Spleen (tissue), 11 donors: ENCODE data around the gene MGA. TPM values are rescaled to one million over a fixed set of nuclear protein-coding genes. Genes with fewer than 3 reads are reported as not detected.

ENCODE experiments used
- DNase-seq: peaks from one replicate; pipeline ENCODE4 v3.0.0-alpha.2; 2020
- H3K27ac ChIP-seq, 8 donors: fragments of 200-600 bp; sonication (generic) in 7 of 8; 1 replicate in 4 of 8; 2 replicates in 4 of 8; pipeline versions ENCODE4 v1.5.0 to v1.8.0; 2016 to 2021; ENCODE audit warnings: inconsistent platforms in 4 of 8, mild to moderate bottlenecking in 4 of 8, moderate library complexity in 1 of 8
- H3K27me3 ChIP-seq, 7 donors: fragments of 200-600 bp; sonication (generic) in 6 of 7; replicated peaks in 1 of 7; 1 replicate in 4 of 7; 2 replicates in 3 of 7; pipeline versions ENCODE4 v1.5.0 to v1.8.0; 2016 to 2021; ENCODE audit warnings: inconsistent platforms in 3 of 7, mild to moderate bottlenecking in 1 of 7
- H3K36me3 ChIP-seq, 6 donors: fragments of 200-600 bp; sonication (generic) in 5 of 6; 1 replicate in 4 of 6; 2 replicates in 2 of 6; pipeline versions ENCODE4 v1.5.0 to v1.8.0; 2016 to 2021; ENCODE audit warnings: inconsistent platforms in 2 of 6
- H3K4me1 ChIP-seq, 6 donors: fragments of 200-600 bp; sonication (generic) in 5 of 6; 1 replicate in 3 of 6; 2 replicates in 3 of 6; pipeline versions ENCODE4 v1.5.0 to v1.8.0; 2016 to 2021; ENCODE audit warnings: inconsistent platforms in 3 of 6
- H3K4me3 ChIP-seq, 8 donors: fragments of 200-600 bp; sonication (generic) in 7 of 8; 1 replicate in 4 of 8; 2 replicates in 4 of 8; pipeline versions ENCODE4 v1.5.0 to v1.8.0; 2016 to 2021; ENCODE audit warnings: inconsistent platforms in 4 of 8, mild to moderate bottlenecking in 4 of 8, moderate library complexity in 2 of 8
- H3K9me3 ChIP-seq, 8 donors: fragments of 200-600 bp; sonication (generic) in 7 of 8; 1 replicate in 4 of 8; 2 replicates in 4 of 8; pipeline versions ENCODE4 v1.5.0 to v1.8.0; 2016 to 2021; ENCODE audit warnings: inconsistent platforms in 4 of 8
- CTCF ChIP-seq, 11 experiments: fragments of 200-600 bp in 7 of 11; fragments of 450-650 bp in 4 of 11; sonication (generic) in 4 of 11; IDR thresholded peaks in 8 of 11; conservative IDR thresholded peaks in 3 of 11; 1 replicate in 7 of 11; 2 replicates in 4 of 11; pipeline versions ENCODE4 v1.4.0 to v1.8.0; 2016 to 2021; ENCODE audit warnings: antibody characterized with exemption in 11 of 11, inconsistent platforms in 4 of 11, mild to moderate bottlenecking in 1 of 11
- POLR2A ChIP-seq, 3 donors: fragments of 450-650 bp; IDR thresholded peaks; one replicate each; pipeline ENCODE4 v1.5.1; 2017; ENCODE audit warnings: antibody characterized with exemption in 3 of 3, mild to moderate bottlenecking in 1 of 3
- POLR2AphosphoS5 ChIP-seq, 3 donors: sonication (generic); formaldehyde crosslinking; IDR thresholded peaks; one replicate each; pipeline ENCODE4 v1.5.1; 2017; ENCODE audit warnings: antibody characterized with exemption in 3 of 3
- WGBS, 5 donors: extraction: QIAGEN DNeasy Blood & Tissue Kit in 3 of 5; methylation state at CpG; one replicate each; pipeline versions ENCODE4 v1.1.5 to v1.1.7; 2013 to 2018; 5-methylcytosine and 5-hydroxymethylcytosine counted together
- intact Hi-C: fragments of 100-400 bp; cut with DNase I; formaldehyde crosslinking; loops from one replicate; pipeline ENCODE4 v1.15.0; 2023; ENCODE audit warnings: low total_unique reads
- microRNA-seq, 3 donors: library from miRNA; unstranded; fragments of <30 nt; microRNA quantifications; one replicate each; pipeline versions ENCODE4 to v1.1.0, GENCODE V29; 2019 to 2020
- polyA plus RNA-seq, 3 donors: library from polyadenylated mRNA; stranded (reverse); fragments of 200-250 nt; gene quantifications; one replicate each; pipeline ENCODE4 v1.2.1, GENCODE V29; 2013
- small RNA-seq, 4 donors: library from RNA; depleted of rRNA; stranded (forward); fragments of <200 nt; gene quantifications; one replicate each; pipeline ENCODE3, GENCODE V24; 2016
- total RNA-seq, 7 donors: library from RNA; depleted of rRNA in 3 of 7; stranded (reverse); fragments of >200 nt in 3 of 7; fragmentation: NEBNext Ultra II Directional in 4 of 7; extraction: Animal tissue kit (Norgen Biotek cat#: 25700) in 4 of 7; gene quantifications; one replicate each; pipeline versions ENCODE4 v1.1.0 to v1.2.1, GENCODE V29; 2016 to 2021
- donor health status: healthy with polysubstance abuse.
- donor health status: DM: no; HTN: no; CAD: no; lungs with moderate emphysema.
- donor health status: DM: no; HTN: no; CAD: no.
- donor health status: Bipolar disorder and iron deficiency.
- donor health status: healthy.
- donor health status: DM: no; HTN: no; CAD: no.
- donor health status: DM: yes; HTN: yes; CAD: no.

Gene MGA
- total and polyA plus RNA-seq, 10 donors: 2.7 to 67.7 (median 51.7) TPM

GRCh38 chr15:41820791-41821423 is 160.7 kb downstream of the MGA start:
- Histone ChIP-seq H3K4me3 (no peak overlapping the region), H3K4me1 (no peaks in the 10 kb centered on the region), H3K9me3 (no peaks in the 10 kb centered on the region), H3K36me3 (peaks cover 0 to 100% (median 72%) of the 10 kb centered on the region in 6 donors), H3K27me3 (no peaks in the 10 kb centered on the region), H3K27ac (no peak overlapping the region)
- peak; percentile 58 for DNase-seq
- intact Hi-C loops: no loop called here
- no peak for TF ChIP-seq POLR2AphosphoS5 (IDR thresholded peaks at IDR 0.05)
- no peak for TF ChIP-seq POLR2A (IDR thresholded peaks at IDR 0.05)
- TF ChIP-seq CTCF (IDR thresholded peaks at IDR 0.05 in 8 of 11, conservative IDR thresholded peaks at IDR 0.05 in 3 of 11): no peak
- WGBS, 5 donors: 83 to 97% (median 96%) methylated on average over 5 to 6 of the region's 6 CpGs

GRCh38 chr15:41821831-41822230 is 161.6 kb downstream of the MGA start:
- H3K27me3 ChIP-seq: no peaks in the 10 kb centered on the region
- H3K4me3 ChIP-seq: no peak overlapping the region
- DNase-seq: no peak
- 80 to 96% (median 90%) methylated on average over 3 to 4 of the region's 4 CpGs for WGBS, 5 donors
- H3K36me3 ChIP-seq: peaks cover 0 to 91% (median 65%) of the 10 kb centered on the region in 6 donors
- H3K4me1 ChIP-seq: peaks cover 0 to under 1% (median 0%) of the 10 kb centered on the region in 6 donors
- H3K27ac ChIP-seq: no peak overlapping the region
- TF ChIP-seq POLR2A (IDR thresholded peaks at IDR 0.05): no peak
- no peak for TF ChIP-seq CTCF (IDR thresholded peaks at IDR 0.05 in 8 of 11, conservative IDR thresholded peaks at IDR 0.05 in 3 of 11)
- TF ChIP-seq POLR2AphosphoS5 (IDR thresholded peaks at IDR 0.05): no peak
- intact Hi-C loops: no loop called here
- H3K9me3 ChIP-seq: no peaks in the 10 kb centered on the region

- no peak overlapping the region for H3K27ac ChIP-seq
- peaks cover 0 to 7% (median 5%) of the 10 kb centered on the region in 6 donors for H3K4me1 ChIP-seq
- intact Hi-C loops: no loop called here
- 94 to 96% (median 96%) methylated on average over 6 of the region's 6 CpGs for WGBS, 5 donors
- no peak overlapping the region for H3K4me3 ChIP-seq
- no peak for DNase-seq
- H3K27me3 ChIP-seq: no peaks in the 10 kb centered on the region
- no peaks in the 10 kb centered on the region for H3K9me3 ChIP-seq
- TF ChIP-seq CTCF (IDR thresholded peaks at IDR 0.05 in 8 of 11, conservative IDR thresholded peaks at IDR 0.05 in 3 of 11): no peak
- TF ChIP-seq POLR2AphosphoS5 (IDR thresholded peaks at IDR 0.05): no peak
- TF ChIP-seq POLR2A (IDR thresholded peaks at IDR 0.05): no peak
- peaks cover 0 to 85% (median 59%) of the 10 kb centered on the region in 6 donors for H3K36me3 ChIP-seq
Measured at GRCh38 chr15:41822471-41822870, 162.3 kb downstream of the MGA start.

Small RNA genes lying within 50 kb of the gene (microRNA-seq; reads per million reads assigned to microRNA genes)
- gene MIR626: 0 reads per million in 3 donors

Small RNA genes lying within 50 kb of the gene (small RNA-seq; reads per million reads assigned to genes)
- gene MIR626: 0 reads per million in 4 donors

Other genes starting within 250 kb of the MGA start
- 10 to 100 TPM; 29.4 to 71.3 (median 39.6) TPM for gene RTF1, start 243.3 kb upstream of the MGA start, total RNA-seq
- gene RTF1, start 243.3 kb upstream of the MGA start, polyA plus RNA-seq: 10 to 100 TPM; 14.2 to 22.5 (median 19.4) TPM
- gene ITPKA, start 166.5 kb upstream of the MGA start, total RNA-seq: under 1 TPM in 3 of 7 donors, not detected in 4; 0.17 to 0.51 (median 0.37) TPM
- gene ITPKA, start 166.5 kb upstream of the MGA start, polyA plus RNA-seq: under 1 TPM; 0.09 to 0.19 (median 0.18) TPM
- gene LTK, start 146.6 kb upstream of the MGA start, total RNA-seq: 1 to 10 TPM; 2.0 to 7.0 (median 4.5) TPM
- 1 to 10 TPM in 2 of 3 donors, under 1 TPM in 1; 0.93 to 5.3 (median 4.5) TPM for gene LTK, start 146.6 kb upstream of the MGA start, polyA plus RNA-seq
- gene RPAP1, start 116.1 kb upstream of the MGA start, total RNA-seq: 10 to 100 TPM; 15.8 to 35.9 (median 27.7) TPM
- gene RPAP1, start 116.1 kb upstream of the MGA start, polyA plus RNA-seq: 10 to 100 TPM in 2 of 3 donors, 1 to 10 TPM in 1; 7.9 to 11.8 (median 10.2) TPM
- 10 to 100 TPM; 10.9 to 36.2 (median 21.4) TPM for gene TYRO3, start 101.2 kb upstream of the MGA start, total RNA-seq
- gene TYRO3, start 101.2 kb upstream of the MGA start, polyA plus RNA-seq: 1 to 10 TPM; 2.6 to 5.7 (median 4.3) TPM
- 10 to 100 TPM; 19.9 to 44.5 (median 37.4) TPM for gene MAPKBP1, start 114.1 kb downstream of the MGA start, total RNA-seq
- 10 to 100 TPM in 2 of 3 donors, 1 to 10 TPM in 1; 2.4 to 16.6 (median 12.5) TPM for gene MAPKBP1, start 114.1 kb downstream of the MGA start, polyA plus RNA-seq
- 10 to 100 TPM in 5 of 7 donors, 1 to 10 TPM in 2; 3.2 to 20.1 (median 13.0) TPM for gene JMJD7, start 167.7 kb downstream of the MGA start, total RNA-seq
- 10 to 100 TPM in 1 of 3 donors, 1 to 10 TPM in 2; 5.2 to 10.9 (median 8.6) TPM for gene JMJD7, start 167.7 kb downstream of the MGA start, polyA plus RNA-seq
- gene PLA2G4B, start 178.4 kb downstream of the MGA start, total RNA-seq: 10 to 100 TPM in 4 of 7 donors, 1 to 10 TPM in 3; 4.0 to 14.4 (median 10.2) TPM
- gene PLA2G4B, start 178.4 kb downstream of the MGA start, polyA plus RNA-seq: 10 to 100 TPM; 10.6 to 20.8 (median 18.5) TPM
- gene SPTBN5, start 233.6 kb downstream of the MGA start, total RNA-seq: 1 to 10 TPM in 2 of 7 donors, under 1 TPM in 5; 0.19 to 1.2 (median 0.67) TPM
- 1 to 10 TPM in 2 of 3 donors, under 1 TPM in 1; 0.41 to 2.0 (median 1.6) TPM for gene SPTBN5, start 233.6 kb downstream of the MGA start, polyA plus RNA-seq